Superior temporal gyrus (tissue), 1 donor: ENCODE results near the gene MED8.

Experiments
- DNase-seq: peaks from one replicate; pipeline ENCODE4 v3.0.0-alpha.2; 2016; ENCODE audit errors: extremely low spot score

MED8 gene, protein sequence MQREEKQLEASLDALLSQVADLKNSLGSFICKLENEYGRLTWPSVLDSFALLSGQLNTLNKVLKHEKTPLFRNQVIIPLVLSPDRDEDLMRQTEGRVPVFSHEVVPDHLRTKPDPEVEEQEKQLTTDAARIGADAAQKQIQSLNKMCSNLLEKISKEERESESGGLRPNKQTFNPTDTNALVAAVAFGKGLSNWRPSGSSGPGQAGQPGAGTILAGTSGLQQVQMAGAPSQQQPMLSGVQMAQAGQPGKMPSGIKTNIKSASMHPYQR

DNA sequence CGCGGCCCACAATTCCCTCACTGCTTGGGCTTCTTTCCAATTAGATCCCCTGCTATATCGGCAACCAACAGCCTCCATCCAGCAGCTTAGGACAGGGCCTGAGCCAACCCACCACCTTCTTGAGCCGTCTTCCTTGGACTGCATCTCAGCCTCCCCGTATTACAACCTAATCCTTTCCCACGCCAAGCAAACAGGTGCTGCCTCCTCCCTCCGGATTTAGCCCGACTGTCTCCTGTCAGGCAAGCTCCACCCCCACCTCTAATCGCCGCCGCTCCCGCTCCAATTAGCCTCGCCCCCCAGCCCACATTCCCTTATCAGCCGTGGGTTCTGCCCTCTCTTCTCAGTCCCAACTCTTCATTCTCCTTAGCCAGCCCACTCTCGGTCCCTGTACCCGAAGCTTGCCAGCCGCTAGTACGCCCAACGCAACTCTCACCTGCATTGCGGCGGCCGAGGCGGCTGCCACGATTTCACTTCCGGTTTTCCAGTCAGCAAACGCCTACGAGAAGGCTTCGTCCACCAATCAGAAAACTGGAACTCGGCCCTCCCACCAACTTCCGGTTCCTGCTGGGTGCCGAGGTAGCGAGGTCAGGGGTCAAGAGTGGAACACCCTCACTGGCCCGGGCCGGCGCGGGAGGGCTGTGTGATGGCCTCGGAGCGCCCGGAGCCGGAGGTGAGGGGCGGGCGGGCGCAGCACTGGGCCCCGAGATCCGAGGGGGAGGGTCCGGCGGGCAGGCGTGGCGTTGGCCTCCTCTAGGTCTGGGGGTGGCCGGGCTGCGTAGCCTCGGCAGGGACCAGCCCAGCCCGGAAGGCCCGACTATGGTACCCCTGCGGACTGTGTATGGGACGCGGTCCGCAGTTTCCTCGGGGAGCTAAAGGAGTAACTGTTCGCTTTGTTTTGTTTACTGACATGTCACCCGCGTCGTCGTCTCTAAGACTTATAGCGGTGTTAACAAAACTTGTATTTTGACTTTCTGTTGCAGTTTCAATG, at the start of gene MED8, which contains the start of gene SZT2:
TSS of gene MED8 (minus strand) at position 475 of the 988 bp plus-strand sequence. CDS start at position 439, 36 bp downstream.
TSS of gene SZT2 (plus strand) at position 574 of the 988 bp plus-strand sequence. CDS start at position 644, 70 bp downstream.
- DNase-seq, result peak; percentile 99

DNA sequence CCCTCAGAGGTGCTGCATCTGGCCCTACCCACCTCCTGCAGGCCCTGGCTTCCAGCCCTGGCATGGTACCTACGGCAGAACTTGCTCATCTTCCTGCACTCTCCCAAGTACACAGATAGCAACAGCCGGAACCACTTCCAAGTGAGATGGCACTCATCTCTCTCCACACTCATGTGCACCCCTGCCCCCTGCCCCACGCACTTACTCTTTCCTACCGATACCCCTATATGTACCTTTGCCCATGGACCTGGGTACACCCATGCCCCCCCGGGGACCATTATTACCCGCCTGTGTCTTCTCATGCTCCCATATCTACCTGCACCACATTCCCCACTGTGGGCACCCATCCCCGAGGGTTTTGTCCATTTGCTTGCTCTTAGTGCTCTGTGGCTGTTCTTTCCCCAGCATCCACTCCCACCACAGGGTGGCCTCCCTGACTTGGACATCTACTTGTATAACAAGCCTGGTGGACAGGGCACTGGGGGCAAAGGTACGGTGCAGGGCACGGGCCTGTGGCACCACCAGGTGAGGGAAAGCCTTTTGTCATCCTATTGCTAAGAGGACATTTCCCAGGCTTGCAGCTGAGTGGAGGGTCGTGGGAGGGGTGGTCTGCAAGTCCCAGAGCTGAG, 49.5 kb upstream of the MED8 start:
- no peak for DNase-seq

DNA sequence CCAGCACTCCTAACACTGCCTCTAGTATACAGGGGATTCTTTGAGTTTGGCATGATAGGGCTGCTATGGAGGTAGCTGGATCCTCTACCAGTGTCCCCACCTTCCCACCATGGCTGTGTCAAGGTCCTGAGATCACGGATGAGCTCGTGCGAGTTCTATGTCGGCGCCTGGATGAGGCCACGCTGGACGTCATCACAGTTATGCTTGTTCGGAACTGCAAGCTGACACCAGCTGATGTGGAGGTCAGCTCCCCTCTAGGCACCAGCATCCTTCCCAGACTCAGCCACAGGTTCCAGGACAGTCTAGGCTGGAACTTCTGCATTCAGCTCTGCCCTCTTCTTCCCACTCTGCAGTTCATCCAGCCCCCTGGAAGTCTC, 49.0 kb upstream of the MED8 start:
- no peak for DNase-seq

DNA sequence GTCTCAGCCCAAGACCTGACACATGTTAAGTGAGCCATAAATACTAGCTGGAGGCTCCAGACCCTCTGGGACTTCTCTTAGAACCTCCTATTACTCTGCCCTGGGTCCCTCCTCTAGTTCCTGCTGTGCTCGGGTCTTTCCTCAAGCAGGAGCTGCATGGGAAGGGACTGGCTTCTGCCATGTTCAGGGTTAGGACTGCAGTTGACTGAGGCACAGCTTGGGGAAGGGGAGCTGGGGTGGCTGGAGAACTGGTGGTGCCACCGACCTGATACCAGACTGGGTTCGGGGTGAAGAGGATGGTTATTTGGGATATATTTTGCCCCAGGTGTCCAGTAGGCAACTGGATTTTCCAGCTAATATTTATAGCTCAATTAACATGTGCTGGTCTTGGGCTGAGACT, 48.4 kb upstream of the MED8 start:
- no peak for DNase-seq

DNA sequence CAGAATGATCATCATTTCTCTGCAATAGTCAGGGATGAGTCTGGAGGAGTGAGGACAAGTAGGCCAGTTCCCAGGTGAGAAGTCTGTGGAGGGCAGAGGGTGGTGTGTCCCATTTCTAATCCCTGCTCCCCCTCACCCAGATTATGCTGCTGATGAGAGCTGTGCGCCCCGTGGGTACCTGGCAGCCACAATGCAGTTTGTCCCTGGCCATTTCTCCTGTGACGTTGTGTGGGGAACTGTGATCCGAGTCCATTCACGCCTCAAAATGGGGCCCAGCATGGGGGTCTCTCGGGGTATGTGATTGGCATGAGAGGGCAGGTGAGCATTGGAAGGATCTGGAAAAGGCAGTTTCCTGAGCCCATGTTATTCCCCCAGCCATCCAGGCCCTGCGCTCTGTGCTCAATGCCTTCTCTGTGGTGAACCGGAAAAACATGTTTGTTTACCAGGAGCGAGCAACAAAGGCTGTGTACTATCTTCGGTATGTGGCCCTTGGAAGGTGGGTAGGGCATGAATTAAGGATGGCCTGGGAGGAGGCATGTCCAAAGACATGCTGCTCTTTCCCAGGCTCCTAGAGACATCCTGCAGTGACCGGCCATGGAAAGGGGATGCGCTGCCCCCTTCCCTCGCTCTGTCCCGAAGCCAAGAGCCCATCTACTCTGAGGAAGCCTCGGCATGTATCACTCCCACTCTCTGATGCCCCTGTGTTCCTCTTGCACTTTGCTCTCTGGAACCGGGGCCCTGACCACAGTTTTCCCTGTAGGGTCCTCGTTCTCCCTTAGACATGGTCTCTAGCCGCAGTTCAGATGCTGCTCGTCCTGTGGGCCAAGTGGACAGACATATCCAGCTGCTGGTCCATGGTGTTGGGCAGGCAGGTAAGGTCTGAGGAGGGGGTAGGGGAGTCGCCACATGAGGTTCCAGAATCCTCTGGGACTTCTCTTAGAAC, 47.7 kb upstream of the MED8 start:
- DNase-seq, result no peak

DNA sequence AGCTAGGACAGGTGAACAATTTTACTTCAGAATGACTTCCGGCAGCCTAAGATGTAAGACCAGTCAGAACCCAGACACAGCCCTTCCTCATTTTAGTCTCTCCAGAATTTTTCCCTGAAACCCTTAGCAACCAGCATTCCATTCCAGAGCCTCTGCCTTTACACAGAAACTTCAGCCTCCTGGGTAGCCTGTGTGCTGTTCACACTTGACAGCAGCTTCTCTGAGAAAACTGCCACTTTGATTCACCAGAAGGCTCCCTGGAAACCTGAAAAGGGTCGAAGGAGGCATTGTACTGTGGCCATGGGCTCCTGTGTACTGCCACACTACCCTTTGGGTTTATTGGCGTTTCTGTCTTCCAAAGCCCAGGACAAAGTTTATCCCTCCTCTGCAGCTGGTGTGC, 46.8 kb upstream of the MED8 start:
- DNase-seq, result no peak

DNA sequence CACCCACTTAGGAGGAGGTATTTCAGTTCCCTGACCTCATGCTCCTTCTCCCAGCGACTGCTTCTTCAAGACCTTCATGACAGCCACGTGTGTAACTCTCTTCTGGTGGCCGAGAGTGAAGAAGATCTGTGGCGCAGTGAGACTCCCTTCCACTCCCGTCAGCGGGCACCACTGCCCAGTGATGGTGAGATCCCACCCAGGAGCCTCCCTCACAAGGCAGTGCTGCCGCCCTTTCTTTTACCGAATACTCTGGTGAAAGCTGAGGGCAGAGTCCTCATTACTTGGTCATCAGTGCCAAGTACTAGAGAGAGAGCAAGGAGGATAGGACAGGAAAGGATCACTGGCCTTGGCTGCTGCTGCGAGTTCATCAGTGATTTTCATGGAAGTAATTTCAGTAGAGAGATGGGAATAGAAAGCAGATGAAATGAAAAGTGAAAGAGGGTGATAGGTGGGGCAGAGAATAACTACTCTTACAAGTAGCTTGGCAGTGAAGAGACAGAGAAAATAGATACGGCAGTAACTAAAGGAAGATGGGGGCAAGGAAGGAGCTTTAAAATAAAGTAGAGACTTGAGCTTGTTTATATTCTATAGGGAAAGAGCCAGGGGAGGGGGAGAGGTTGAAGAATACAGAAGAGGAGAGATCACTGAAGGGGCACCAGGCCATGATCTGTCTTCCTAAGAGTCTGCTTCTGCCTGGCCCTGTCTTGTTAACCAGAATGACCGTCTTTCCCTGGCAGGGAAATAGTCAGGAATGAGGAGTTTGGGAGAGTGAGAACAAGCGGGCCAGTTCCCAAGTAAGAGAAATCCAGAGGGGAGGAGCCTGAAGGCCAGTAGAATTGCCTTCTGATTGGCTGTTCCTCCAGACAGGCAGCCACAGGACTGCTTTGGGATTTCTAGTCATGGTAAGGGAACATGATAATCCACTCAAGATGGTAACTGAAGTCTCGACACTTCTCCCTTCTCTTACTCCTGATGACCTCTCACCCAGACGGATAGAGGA, 45.8 kb upstream of the MED8 start:
- peak; percentile 22 for DNase-seq

DNA sequence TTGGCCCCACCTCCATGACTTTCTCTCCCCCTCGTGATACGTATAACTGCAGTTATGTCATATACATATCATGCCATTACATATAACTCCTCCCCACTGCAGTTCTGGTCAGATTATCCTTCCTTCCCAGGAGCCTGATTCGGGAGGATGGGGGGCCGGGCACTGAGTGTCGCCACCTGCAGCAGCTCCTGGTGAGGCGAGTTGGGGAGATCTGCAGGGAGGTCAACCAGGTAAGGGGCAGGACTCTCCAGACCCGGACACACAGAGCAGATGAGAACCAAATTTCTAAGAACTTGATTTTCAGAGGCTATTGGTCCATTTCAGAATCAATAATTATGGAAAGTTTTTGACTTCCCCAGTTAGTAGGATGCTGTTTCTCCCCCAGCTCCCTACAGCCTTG, 44.7 kb upstream of the MED8 start:
- DNase-seq, result no peak

DNA sequence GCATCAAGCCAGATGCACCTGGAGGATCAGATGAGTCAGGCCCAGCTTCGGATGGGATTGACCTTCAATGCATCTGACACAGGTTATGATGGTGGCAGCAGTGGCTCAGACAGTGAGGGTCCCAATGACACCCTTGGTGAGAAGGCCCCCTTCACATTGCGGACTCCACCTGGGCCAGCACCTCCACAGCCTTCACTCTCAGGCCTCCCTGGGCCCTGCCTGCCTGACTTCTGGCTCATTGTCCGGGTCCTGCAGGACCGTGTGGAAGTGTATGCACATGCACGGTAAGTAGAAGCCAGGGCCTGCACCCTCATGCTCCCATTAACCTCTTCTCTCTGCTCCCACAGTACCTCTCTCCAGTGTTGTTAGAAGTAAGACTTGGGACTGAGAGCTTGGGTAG, 43.3 kb upstream of the MED8 start:
- no peak for DNase-seq

DNA sequence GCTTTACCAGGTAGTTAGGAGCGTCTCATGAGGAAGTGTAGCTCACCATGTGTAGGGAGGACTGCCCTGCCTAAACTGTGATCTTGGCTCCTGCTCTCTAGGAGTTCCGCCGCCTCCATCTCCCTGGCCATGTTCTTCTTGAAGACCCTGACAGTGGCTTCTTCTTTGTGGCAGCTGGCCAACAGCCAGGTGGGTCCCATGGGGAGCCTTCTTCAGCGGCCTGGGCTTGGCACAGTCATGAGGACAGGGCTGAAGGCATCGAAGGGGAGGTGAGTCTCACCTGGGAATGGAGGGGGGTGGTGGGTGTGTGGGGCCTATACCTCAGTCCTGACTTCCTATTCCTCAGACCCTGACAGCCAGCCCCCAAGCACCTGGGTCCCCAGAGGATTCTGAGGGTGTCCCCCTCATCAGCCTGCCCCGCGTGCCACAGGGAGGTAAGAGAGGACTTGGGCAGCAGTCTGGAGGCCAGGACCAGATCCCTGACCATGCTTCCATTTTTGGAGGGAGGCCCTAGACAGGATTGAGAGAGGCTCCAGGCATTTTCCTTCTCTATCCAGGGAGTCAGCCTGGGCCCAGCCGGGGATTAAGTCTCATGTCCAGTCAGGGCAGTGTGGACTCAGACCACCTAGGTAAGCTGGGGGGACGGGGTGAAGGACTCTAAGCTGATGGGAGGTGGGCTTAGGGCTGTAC, 42.7 kb upstream of the MED8 start:
- DNase-seq, result no peak

DNA sequence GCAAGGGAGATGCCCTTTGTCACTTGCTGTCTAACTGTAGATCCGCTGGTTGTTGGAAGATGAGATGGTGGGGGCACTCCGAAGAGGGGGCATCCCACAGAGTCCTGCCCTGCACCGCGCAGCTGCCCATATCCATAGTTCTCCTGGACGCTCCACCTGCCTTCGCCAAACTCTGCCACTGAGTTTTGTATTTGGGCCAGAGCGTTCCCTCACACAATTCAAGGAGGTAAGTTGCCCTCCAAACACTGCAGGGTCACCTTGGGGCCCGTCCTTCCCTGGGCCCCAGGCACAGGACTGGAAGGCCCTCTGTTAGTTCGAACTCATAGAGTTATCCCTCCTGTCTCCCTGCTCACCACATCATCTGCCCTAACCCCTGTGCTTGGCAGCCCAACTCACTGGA, 42.1 kb upstream of the MED8 start:
- DNase-seq, result no peak

DNA sequence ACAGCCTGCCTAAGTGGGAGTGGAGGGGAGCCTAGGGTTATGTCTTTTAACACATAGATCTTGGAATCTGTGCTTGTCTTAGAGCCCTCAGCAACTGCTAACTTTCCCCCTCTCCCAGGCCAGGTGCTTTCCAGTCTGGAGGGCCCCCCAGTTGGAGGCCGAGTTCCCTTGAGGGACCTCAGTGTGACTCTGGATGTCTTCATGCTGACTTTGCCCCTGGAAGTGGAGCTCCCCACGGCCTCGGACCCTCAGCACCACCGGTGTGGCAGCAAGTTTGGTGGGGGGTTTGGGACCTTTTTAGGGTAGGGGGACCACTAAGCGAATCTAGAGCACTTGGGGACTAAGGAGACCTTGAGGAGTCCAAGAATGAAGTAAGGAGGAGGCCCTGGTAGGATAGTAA, 41.2 kb upstream of the MED8 start:
- DNase-seq, result no peak

DNA sequence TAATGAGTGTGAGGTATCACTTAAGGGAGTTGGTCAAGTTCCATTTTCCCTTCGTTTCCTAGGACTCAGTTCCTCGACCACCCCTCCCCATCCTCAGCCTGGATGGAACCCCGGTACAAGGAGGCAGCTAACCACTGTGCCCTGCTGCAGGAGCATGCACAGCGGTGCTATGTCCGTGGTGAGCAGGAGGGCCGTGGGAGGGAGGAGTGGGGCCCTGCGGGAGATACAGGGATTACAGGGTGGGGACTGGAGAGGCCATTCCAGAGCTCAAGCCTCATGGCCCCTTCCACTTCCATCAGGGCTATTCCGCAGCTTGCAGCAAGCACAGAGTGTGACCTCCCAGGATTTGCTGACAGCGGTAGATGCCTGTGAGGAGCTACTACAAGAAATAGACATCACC, 38.3 kb upstream of the MED8 start:
- DNase-seq, result no peak

DNA sequence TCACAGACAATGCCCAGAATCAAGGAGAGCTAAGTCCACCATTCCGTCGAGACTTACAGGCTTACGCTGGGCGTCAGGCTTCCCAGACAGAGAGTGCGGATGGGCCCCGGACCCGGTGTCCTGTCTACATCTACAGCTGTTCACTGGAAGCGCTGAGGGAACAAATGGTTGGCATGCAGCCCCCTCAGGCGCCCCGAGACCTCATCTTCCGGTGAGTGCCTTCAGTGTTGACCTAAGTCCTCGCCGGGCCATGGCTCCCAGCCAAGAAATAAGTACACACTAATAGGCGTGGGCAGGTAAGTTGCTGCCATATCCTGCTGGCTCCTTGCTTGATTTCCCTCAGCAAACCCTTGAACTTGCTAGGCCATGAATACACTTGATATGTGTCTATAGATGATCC, 37.9 kb upstream of the MED8 start:
- no peak for DNase-seq

DNA sequence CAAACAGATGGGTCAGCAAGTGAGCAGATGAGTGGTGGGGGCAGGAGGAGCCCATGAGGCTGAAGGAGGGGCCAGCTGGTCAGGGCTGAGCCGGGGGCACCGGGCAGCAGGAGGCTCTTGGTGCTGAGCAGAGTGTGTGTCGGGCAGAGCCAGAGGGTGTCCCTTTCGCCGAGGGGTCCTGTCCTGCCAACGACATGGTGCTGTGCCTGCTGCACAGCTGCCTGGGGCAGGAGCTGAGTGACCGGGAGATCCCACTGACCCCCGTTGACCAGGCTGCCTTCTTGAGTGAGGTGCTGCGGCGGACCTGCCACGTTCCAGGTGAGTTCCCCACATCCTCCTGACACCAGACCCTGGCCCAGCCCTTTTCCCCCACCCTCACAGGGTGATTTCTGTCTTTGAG, 36.6 kb upstream of the MED8 start:
- DNase-seq, result no peak

DNA sequence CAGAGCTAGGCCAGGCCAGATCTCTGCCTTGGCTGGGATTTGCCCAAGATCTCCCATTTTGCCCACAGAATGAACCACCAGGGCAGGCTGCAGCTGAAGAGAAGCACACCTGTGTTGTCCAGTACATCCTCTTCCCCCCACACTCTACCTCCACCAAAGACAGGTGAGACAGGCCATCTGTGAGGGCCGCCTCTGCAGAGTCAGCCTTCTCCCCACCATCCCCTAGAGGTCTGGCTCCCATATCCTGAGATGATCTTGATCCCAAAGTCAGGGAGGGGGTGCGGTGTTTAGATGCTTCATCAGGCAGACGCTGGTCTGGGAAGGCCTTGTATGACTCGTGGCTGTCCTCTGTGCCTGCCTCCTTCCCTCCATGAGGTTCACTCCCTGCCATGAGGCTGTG, 35.4 kb upstream of the MED8 start:
- DNase-seq, result no peak

DNA sequence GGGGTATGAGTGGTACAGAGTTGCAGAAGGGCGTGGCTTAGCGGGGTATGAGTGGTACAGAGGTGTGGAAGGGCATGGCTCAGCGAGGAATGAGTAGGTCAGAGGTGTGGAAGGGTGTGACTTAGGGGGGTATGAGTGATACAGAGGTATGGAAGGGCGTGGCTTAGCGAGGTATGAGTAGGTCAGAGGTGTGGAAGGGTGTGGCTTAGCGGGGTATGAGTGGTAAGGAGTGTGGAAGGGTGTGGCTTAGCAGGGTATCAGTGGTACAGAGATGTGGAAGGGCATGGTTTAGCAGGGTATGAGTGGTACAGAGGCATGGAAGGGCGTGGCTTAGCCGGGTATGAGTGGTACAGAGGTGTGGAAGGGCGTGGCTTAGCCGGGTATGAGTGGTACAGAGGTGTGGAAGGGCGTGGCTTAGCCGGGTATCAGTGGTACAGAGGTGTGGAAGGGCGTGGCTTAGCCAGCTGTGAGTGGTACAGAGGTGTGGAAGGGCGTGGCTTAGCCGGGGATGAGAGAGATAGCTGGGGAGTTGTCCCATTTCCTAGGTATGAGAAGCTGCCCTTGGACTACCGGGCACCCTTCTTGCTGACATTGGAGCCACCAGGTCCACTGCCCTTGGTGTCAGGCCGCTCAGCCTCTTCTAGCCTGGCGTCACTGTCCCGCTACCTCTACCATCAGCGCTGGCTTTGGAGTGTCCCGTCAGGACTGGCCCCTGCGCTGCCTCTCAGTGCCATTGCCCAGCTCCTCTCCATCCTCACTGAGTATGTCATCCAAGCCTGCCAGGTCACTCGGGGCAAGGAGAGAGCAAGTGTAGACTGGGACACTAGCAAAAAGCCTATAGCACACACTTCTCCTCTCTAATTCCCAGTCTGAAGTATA, 34.3 kb upstream of the MED8 start:
- no peak for DNase-seq

DNA sequence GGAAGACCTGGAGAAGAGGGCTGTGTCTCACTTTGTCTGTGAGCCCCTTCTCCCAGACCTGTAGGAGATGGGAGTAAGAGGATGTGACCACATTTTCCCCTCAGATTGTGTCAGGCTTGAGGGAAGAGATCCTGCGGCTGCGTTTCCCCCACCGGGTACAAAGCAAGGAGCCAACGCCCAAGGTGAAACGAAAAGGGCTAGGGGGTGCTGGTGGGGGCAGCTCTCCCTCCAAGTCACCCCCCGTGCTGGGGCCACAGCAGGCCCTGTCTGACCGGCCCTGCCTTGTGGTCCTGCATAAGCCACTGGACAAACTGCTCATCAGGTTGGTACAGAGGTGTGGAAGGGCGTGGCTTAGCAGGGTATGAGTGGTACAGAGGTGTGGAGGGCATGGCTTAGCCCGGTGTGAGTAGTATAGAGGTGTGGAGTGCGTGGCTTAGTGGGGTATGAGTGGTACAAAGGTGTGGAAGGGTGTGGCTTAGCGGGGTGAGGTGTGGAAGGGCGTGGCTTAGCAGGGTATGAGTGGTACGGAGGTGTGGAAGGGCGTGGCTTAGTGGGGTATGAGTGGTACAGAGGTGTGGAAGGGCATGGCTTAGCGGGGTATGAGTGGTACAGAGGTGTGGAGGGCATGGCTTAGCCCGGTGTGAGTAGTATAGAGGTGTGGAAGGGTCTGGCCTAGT, 33.5 kb upstream of the MED8 start:
- no peak for DNase-seq
